Astrocyte (in vitro differentiated cells and primary cell): ENCODE data around the gene ABCA5.

Source experiments
- EZH2 ChIP-seq: IDR thresholded peaks from 2 replicates; pipeline ENCODE4 v1.6.1; 2012; ENCODE audit warnings: mild to moderate bottlenecking, low read length, inconsistent platforms; ENCODE audit not compliant: insufficient read depth
- TF ChIP-seq, protein P1 (sequence below): IDR thresholded peaks from 2 replicates; pipeline ENCODE4 v1.5.1; 2011; ENCODE audit warnings: low read depth, mild to moderate bottlenecking, inconsistent platforms, low read length, moderate library complexity; ENCODE audit not compliant: insufficient read depth

DNA sequence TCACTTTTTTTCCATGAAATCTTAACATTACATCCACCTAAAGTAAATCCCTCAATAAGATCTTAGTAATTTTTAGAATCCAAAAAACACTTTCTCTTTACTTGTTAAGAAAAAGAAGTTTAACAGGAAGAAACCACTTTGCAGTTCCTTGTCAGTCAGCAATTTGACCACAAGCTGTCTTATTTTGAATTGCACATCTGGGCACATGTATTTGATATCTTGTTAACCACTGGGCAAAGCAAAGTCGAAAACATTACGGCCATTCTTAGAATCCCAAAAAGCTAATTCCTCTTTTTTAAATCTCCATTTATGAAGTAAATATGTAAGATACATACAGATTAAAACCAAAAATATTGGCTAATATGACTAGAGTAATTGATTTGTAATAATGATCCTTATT, 99.4 kb downstream of the ABCA5 start:
- no peak for TF ChIP-seq EZH2
- TF ChIP-seq, protein P1, sequence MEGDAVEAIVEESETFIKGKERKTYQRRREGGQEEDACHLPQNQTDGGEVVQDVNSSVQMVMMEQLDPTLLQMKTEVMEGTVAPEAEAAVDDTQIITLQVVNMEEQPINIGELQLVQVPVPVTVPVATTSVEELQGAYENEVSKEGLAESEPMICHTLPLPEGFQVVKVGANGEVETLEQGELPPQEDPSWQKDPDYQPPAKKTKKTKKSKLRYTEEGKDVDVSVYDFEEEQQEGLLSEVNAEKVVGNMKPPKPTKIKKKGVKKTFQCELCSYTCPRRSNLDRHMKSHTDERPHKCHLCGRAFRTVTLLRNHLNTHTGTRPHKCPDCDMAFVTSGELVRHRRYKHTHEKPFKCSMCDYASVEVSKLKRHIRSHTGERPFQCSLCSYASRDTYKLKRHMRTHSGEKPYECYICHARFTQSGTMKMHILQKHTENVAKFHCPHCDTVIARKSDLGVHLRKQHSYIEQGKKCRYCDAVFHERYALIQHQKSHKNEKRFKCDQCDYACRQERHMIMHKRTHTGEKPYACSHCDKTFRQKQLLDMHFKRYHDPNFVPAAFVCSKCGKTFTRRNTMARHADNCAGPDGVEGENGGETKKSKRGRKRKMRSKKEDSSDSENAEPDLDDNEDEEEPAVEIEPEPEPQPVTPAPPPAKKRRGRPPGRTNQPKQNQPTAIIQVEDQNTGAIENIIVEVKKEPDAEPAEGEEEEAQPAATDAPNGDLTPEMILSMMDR, result no peak
